Keratinocyte (primary cell): ENCODE measurements around the gene FGF12.

Experiments
- CTCF ChIP-seq, 3 experiments: IDR thresholded peaks in 1 of 3; conservative IDR thresholded peaks in 1 of 3; optimal IDR thresholded peaks in 1 of 3; 2 replicates in 2 of 3; 3 replicates in 1 of 3; pipeline versions ENCODE3 to v1.5.1; 2011; ENCODE audit warnings: low read length in 3 of 3, mild to moderate bottlenecking in 3 of 3, moderate library complexity in 2 of 3, control low read depth in 1 of 3, inconsistent platforms in 1 of 3; ENCODE audit not compliant: insufficient read depth in 2 of 3; ENCODE audit errors: extremely low read depth in 1 of 3
- EZH2 ChIP-seq: IDR thresholded peaks from one replicate; pipeline ENCODE4 v1.6.1; 2012; ENCODE audit warnings: inconsistent platforms, mild to moderate bottlenecking, low read length, moderate library complexity

- TF ChIP-seq CTCF (optimal IDR thresholded peaks at IDR 0.05 in 1 of 3, IDR thresholded peaks at IDR 0.05 in 1 of 3, conservative IDR thresholded peaks at IDR 0.05 in 1 of 3; ENCODE audit: extremely low read depth in 1 of 3, insufficient read depth in 2 of 3, low read length in 3 of 3) (no peak), EZH2 (no peak)
Observed at GRCh38 chr3:192108820-192109219, 618.5 kb downstream of the FGF12 start.
